Tibial nerve (tissue), 4 donors: ENCODE results near the gene STX18.

Experiments used
- EP300 ChIP-seq, 2 donors: sonication (generic); formaldehyde crosslinking; IDR thresholded peaks; one replicate each; pipeline ENCODE4 v1.6.1; 2017; ENCODE audit warnings: antibody characterized with exemption in 2 of 2, mild to moderate bottlenecking in 1 of 2
- POLR2A ChIP-seq, 2 donors: fragments of 450-650 bp; IDR thresholded peaks; one replicate each; pipeline ENCODE4 v1.6.1; 2017; ENCODE audit warnings: antibody characterized with exemption in 2 of 2, mild to moderate bottlenecking in 2 of 2, moderate library complexity in 2 of 2
- TF ChIP-seq, protein P1 (sequence below), 5 experiments: fragments of 200-600 bp in 3 of 5; fragments of 450-650 bp in 2 of 5; sonication (generic) in 3 of 5; IDR thresholded peaks; one replicate each; pipeline ENCODE4 v1.5.1; 2016 to 2019; ENCODE audit warnings: antibody characterized with exemption in 5 of 5, mild to moderate bottlenecking in 3 of 5, moderate library complexity in 2 of 5

DNA sequence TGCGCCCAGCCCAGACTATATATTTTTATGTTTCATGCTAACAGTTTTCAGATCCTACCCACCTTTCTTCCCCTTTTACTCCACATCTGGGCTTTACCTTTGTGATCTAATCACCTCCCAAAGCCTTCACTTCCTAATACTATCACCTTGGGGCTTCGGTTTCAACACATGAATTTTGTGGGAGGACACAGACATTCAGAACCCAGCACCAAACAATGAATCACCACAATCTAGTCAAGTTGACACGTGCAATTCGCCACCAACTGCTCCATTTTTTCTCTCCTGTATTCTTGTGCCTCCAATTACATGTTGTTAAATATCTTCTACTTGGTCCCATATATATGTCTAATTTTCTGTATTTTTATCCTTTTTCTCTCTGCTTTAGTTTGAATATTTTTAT is 41.8 kb upstream of the STX18 start:
- TF ChIP-seq, protein P1, sequence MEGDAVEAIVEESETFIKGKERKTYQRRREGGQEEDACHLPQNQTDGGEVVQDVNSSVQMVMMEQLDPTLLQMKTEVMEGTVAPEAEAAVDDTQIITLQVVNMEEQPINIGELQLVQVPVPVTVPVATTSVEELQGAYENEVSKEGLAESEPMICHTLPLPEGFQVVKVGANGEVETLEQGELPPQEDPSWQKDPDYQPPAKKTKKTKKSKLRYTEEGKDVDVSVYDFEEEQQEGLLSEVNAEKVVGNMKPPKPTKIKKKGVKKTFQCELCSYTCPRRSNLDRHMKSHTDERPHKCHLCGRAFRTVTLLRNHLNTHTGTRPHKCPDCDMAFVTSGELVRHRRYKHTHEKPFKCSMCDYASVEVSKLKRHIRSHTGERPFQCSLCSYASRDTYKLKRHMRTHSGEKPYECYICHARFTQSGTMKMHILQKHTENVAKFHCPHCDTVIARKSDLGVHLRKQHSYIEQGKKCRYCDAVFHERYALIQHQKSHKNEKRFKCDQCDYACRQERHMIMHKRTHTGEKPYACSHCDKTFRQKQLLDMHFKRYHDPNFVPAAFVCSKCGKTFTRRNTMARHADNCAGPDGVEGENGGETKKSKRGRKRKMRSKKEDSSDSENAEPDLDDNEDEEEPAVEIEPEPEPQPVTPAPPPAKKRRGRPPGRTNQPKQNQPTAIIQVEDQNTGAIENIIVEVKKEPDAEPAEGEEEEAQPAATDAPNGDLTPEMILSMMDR (IDR thresholded peaks at IDR 0.05), result no peak
- TF ChIP-seq POLR2A (IDR thresholded peaks at IDR 0.05), result no peak
- no peak for TF ChIP-seq EP300 (IDR thresholded peaks at IDR 0.05)
